ENCODE measurements around the gene PFDN4. TPM values are rescaled to one million over a fixed set of nuclear protein-coding genes. Genes with fewer than 3 reads are reported as not detected.
A peak's percentile ranks its signal among the peaks of the same experiment; 100 is the strongest.

The PFDN4 gene
- total RNA-seq, 1 donor from 2014 or later = 19.0 TPM

DNA sequence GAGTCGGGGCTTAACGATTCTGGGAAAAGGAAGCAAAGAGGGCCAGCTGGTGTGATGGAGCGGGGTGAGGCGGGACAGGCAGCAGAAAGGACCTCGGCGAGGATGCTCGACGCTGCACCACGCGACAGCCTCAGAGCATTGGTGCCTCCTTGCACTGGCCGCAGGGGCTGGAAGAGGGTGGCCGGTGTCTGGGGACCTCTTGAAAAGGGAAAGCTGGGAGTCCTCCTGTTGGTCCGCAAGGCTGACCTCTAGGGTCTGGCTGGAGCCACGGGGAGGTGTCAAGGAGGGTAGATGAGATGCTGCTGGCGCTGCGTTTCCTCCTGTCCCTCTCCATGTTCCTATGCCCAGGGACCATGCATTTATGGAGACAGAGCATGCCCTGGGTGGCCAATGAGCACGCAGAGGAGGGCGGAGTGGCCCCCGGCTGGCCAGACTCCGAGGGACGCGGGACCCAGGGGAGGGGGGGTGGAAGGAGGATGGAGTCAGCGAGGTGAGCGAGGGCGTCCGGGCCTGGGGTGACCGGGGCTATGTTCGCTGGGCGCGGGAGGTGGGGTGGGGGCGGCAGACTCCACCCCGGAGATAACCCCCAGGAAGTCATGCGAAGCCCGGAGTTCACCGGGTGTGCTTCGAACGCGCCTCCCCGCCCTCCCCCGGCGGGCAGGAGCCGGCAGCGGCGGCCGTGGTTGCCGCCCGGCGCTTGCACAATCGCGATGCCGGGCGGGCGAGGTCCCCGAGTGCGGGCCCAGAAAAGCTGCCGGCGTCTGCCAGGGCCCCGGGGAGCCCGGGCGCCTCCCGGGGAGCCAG lies 34.0 kb upstream of the PFDN4 start, which contains the start of gene CYP24A1:
Gene CYP24A1 (minus strand): TSS at position 334 of the 804 bp plus-strand sequence. CDS start 407 bp downstream, outside the sequence.
- ATAC-seq = peak; percentile 58

DNA sequence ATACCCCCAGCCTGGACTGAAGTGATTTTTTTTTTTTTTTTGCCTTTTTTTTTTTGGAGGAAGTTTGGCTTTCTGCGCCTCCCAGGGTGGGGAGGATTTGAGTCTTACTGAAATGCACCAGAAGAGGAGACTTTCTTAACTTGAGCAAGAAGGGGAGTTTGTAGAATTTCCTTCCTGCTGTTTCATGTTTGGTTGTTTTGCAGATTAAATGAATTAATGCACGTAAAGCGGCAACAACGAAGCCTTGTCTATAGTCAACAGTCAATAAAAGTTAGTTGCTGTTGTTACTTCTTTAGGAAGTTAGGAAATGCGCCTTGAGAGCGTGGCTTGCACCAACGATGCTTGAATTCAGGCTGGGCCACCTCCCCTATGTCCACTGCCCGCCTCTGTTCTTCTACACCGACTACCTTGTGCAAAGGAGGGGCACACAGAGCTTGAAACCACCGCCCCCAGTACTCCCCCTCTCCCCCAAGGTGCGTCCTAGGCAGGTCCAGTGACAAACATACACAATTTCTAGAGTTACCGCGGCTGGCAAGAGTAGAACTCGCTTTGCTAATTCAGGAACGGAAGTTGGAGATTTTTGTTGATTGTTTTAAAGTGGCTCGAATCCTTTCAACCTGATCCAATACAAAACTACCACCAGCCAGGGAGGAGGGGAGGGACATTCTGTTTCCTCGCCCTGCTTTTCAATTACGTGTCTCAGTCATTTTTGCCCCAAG lies 33.3 kb upstream of the PFDN4 start:
- ATAC-seq = no peak

DNA sequence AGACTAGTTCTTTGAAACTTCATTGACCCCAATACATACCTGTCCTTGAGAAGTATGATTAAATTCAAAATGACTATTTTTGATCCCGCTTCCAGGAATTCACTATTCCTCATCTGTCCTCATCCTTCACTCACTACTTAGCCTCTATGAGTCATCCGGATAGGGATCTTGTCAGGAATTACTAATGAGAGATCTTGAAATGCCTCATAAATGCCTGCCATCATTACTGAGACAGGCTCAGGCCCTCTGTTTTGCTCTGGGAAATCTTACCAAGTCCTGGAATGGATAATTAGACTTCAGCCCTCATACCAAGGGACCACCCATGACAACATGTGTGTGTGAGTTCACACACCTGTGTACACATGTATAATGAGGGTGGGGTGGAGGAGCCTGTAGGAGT lies 31.3 kb upstream of the PFDN4 start:
- ATAC-seq = no peak

DNA sequence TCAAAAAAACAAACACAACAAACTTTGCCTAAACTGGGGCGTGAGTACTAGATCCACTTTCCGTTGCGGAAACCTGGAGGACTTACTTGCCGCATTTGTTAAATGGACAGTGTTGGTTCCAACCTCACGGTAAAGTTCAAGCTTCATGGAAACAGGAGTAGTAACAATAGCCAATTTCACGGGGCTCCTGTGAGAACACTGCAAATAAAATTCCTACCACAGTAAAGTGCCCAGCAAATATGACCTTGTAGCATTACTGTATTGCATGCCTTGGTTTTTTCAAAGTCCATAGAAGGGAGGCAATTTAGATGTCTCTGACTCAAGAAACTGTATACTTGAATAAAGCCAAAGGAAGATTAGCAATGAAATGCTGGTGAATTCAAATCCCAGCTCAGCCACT lies 30.5 kb upstream of the PFDN4 start:
- no peak for ATAC-seq

DNA sequence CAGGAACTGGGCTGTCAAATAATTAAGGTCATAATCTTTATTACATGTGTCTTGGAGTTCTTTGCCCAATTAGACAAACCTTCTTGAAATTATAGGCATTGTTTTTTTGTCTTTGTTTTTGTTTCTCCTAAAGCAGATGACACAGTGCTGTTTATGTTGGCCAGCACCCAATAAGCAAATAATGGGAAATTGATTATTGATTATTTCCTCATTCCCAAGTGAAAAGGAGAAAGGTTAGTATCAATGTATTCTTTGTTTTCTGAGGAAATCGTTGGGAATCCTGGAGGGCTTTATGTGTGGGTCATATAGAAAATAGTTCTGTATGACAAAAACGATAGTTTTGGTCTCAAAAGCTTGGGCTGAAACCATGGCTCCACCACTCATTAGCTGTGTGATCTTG lies 29.6 kb upstream of the PFDN4 start:
- no peak for ATAC-seq

DNA sequence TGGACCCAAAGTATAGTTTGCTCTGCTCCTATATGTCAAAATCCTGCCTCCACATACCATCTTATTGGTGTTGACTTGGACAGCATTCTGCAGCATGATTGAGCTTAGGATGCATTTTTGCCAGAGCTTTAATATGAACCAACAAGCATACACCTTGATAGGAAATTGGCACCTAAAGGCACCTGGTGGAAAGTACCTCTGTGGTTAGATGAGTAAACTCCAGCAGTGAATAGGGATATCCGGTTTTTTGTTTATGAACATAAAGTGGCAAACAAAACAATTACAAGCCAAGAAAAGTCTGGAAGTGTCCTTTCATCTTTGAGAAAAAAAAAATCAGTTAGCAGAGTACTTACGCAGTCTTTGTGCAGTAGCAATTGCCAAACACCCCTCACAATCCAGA lies 27.9 kb upstream of the PFDN4 start:
- peak; percentile 51 for ATAC-seq

DNA sequence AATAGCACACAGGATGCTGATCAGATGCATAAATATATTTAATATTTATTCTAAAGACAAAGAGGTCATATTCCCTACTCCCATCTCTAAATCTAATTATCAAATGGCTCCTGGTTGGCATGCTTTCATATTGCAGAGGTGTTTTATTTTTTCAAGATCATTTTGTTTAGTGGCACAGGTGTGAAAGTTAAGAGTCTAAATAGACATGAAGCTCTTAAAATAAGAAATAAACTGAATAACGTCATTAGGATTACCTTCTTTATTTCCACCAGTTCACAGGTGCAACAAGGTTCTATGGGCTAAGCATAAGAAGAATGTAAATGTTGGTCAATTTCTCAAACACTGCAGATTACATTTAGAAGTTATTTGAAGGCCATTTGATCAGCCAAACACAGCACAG lies 27.0 kb upstream of the PFDN4 start:
- no peak for ATAC-seq

DNA sequence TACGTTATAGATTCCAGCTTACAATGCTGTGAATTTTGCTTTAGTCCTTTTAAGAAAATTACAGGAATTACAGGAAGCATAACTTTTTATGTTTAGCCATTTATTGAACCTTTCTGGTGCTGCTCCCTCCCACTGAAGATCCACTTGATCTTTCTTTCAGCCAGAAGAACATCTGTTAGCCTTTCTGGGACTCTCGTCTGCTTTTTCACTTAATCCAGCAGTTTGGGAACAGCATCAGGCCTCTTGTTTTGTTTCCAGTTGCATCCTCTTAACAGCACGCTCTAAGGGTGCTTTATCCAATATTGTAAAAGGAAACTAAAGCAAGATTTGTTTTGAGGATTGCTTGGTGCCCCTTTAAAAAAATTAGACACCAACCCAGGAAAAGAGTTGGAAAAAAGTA lies 23.8 kb upstream of the PFDN4 start:
- ATAC-seq = no peak

DNA sequence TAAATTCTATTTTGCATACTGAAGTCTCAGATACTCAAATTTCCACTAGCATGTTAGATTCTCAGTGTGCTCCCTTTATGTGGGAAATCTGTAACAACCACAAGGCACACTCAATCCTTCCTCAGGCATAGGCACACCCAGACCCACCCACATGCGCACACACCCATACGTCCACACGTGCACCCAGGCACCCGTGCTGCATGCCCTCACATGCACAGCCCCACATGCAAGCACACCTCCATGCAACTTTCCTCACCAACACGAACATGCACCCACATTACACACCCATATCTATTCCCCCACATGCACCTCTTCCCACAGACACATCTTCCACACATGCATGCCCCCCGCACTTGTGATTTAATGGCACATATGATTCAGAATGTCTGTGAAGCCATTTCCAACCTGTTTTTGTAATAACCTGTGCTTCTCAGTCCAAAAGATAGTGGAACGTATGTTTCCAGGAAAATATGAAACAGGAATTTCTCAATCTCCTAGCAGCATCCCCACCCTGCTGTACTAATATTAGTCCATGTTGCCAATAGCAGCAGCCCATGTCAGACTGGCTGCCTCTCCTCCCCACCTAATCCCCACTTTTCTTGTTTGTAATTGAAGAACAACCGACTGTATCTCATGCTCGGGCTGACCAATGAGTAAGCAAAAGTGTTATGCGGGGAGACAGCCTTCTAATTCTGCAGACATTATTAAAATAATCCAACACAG lies 22.8 kb upstream of the PFDN4 start:
- ATAC-seq = peak; percentile 93

DNA sequence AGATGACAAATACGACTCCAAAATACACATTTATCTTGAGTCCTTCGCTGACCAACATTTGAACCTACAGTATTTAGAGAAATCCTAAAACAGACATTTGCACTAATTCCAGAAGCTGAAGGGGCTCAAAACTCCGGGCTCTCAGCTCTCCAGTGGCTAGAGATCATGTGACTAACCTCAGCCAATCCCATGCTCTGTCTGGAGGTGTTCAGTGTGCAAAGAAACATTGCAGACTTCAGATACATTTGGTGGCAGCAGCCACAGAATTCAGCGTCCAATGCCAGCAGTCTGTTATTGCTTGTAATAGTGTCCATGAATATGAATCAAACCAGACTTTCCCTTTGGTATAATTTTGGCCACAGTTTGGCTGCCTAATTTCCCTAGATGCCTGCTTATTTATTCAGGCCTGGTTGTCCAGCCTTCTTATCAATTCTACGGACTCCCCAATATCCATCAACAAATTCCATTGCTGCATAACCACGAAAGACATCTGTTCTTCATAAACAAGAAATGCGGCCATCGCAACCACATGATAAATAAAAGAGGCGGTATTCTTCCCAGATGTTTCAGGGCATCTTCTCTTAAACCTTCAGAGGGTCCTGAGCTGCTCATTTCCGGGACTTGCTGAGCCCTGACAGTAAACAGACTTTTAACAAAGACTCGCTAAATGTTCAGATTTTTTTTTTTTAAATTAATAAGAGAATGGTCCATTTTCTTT lies 19.6 kb upstream of the PFDN4 start:
- no peak for ATAC-seq

DNA sequence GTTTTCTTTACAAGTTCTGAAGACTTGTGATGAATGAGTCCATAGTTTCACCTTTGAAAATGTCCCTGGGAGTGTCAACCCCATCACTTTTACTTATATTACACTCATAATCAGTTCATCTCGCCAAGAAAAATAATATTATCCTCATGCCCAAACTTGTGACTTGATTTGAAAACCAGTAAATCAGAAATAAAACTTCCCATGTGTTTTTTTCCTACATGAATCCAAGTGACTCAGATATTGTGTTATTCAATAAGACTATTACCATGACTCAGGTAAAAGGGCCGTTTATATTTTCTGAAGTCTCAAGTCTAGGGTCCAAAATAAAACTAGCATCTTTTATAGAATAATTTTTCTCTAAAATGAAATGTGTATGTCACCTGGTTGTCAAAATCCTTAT lies 18.3 kb upstream of the PFDN4 start:
- peak; percentile 29 for ATAC-seq

DNA sequence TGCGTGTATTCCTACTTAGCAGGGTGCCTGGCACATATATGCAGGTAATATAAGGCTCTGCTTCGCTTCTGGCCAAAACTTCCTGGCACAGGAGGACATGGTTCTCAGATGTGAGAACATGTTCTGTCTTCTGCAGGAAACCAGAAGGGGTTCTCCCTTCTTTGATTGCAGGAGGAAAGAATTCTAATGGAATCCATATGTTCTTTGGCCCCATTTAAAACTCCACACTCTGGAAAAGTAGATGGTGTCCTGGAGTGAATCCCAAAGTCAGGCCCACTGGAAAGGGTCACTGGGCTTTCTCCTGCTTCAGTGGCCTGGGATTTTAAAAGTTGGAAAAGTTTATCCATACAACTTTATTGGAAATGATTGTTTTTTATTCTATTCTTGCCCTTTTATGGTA lies 17.7 kb upstream of the PFDN4 start:
- ATAC-seq = no peak

DNA sequence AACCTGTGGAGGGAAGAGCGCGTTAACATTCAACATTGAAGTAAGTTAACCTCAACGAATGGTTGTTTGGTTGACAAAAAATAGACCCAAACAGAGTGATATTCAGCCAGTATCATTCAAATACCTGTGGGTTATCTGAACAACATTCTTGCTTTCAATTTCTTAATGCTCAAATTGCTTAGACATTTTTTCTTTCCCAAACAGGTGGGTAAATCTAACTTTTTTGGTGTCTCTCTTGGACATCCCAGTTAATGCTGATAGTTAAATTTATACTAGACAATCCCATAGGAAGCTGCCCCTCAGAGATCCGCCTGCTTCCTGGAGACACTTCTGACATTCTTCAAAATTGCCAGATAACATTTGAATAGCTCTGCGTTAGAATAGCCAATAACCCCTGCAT lies 14.1 kb upstream of the PFDN4 start:
- no peak for ATAC-seq

DNA sequence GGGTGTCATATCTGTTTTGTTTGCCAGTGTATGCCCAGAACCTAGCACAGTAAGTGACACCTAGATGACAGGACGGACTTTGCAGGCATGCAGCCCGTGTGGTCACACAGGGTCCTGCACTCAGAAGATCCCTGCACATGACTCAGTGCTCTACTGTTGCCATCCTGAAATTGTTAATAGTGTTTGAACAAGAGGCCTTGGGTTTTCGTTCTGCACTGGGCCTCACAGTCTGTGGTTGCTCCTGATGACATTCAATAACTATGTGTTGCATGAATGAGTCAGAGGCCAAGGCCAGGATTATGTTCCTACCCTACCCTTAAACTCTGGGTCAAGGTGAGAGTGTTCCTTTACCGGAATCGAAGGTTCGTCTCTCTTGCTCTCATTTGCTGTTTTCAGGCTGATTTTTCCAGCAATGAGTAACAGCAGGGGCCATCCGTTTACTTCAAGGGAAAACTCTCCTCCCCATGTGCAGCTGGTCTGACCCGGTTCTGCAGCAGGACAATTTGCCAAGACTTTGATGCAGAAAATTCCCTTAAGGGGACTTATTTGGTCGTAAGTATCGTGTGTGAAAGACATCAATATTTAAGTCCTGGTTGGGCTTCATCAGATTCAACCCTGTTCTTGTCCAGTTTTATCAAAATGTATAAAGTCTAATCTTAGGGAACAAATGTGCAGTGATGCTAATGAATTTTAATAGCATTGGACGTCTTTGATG lies 13.0 kb upstream of the PFDN4 start:
- peak; percentile 74 for ATAC-seq

DNA sequence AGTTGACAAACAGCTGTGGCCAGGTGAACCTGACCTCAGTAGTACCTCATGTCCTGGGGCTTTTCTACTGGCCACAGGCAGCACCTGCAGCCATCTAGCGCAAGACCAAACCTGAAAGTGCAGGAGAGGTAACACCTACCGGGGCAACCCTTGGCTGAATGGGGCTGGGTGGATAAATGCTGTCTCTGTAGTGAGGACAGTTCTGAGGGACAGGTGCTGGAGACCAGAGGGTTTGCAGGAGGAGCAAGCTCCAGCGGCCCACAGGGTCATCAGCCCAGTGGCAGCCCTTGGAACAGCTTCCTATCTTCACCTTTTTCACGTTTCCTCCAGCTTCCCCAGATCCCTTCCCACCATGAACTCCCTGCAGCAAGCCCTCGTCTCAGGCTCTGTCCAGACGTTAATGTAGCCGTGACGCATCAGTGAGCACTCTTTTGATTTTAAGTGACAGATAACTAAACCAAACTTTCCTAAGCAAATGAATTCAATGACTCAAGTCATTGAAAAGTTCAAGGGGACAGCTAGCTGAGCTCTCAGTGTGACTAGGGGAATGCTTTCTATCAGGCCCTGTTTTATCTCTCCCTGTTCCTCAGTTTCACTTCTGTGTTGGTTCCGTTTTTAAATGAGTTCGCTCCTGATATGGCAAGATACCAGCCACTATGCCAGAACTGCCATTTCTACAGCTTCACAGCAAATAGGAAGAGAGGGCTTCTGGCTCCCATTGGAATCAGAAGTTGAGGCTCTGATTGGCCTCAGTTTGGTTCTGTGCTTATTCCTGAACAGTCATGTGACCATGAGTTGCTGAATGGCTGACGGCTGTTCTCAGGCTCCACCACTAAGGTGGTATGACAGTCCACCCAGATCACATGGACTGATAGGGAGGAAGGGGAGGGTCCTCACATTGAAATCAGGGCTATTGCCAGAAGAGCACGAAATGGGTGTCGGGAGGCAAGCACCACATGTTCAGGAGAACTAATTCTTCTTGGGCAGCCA lies 12.1 kb upstream of the PFDN4 start:
- ATAC-seq = no peak

DNA sequence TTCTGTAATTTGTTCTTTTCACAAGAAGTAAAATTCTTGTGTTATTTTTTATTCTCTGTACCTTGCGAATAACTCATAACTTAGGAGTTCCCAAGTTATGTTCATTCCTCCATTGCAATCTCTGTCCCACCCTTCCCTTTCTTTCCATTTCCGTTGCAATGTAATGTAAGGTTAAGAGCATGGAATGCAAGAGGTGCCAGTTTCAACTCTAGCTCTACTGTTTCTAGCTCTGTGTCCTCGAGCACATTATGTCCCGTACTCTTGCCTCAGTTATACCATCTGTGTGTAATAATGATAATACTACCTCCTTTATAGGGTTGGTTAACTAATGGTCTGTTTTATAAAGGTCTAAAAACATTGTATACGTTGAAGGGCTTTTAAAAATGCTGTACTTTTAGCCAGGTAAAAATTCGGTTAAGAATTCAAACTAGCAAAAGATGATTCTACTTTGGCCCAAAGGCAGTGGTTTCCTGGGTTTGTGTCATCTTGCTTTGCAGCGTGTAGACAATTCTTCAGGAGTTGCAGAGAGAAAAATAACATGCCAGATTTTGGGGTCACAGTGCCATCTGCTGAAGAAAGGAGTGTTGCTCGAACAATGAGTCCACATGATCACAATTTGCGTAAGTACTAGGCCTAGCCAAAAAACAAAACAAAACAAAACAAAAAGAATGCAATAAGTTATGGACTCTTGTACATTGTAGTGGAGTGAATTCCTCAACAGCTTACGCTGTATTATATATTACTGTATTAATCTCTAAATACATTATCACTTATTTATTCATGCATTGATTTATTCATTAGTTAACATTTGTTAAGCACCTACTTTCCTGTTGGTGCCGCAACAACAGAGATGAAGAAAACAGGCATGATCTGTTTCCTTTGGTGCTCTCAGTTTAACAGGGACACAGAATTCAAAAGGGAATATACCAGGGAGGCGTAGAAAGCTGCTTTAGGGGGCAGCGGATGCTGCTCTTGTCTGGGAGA lies 10.0 kb upstream of the PFDN4 start:
- ATAC-seq = peak; percentile 47

DNA sequence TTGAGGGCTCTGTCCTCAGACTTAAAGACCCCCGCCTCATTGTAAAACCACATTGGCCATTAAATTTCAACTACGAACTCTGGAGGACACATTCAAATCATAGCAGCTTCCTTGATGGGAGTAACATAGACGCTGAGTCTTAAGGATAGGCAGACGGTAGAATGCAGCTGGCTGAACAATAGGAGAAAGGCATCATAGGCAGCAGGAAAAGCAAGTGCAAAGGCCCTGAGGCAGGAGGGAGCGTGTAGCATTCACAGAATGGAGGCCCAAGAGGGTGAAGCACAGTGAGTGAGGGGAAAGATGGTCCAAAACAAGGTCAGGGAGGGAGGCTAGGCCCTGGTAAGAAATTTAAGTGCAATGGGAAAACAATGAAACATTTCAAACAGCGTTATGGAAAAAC lies 8.6 kb upstream of the PFDN4 start:
- ATAC-seq = no peak

DNA sequence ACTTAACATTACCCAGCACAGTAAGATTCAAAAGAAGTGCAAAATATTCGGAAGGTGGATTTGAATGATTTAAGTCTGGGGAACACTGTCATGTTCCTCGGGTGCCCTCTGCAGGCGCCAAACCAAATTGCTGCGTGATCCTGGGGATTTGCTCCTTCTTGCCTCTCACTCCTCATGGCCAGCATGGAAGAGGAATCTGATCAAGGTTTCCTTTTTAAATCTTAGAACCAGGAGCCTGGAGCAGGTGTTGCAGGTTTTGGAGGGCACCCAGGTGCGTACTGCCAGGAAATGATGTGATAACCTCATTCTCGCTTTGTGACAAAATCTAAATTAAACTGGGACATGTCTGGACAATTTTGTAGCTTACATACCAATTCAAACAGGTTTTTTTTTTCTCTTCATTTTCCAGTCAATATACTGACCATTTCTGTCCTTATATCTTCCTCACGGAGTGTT lies 8.1 kb upstream of the PFDN4 start:
- peak; percentile 77 for ATAC-seq
